Measurements from ENCODE around the gene CXorf65. TPM values are rescaled to one million over a fixed set of nuclear protein-coding genes. Genes with fewer than 3 reads are reported as not detected.
A peak's percentile ranks its signal among the peaks of the same experiment; 100 is the strongest.

The CXorf65 gene
- total RNA-seq, 1 donor from 2014 or later, result not detected

GRCh38 chrX:71098951-71099506 is 7.5 kb downstream of the CXorf65 start:
- no peak overlapping the region for H3K27ac ChIP-seq
- no peak for DNase-seq
- H3K36me3 ChIP-seq, result no peaks in the 10 kb centered on the region
- TF ChIP-seq CTCF (IDR thresholded peaks at IDR 0.05), result no peak
- no peaks in the 10 kb centered on the region for H3K27me3 ChIP-seq
- no peak overlapping the region for H3K4me3 ChIP-seq
- H3K9me3 ChIP-seq, result no peaks in the 10 kb centered on the region
- ATAC-seq, result no peak
- intact Hi-C loops (cut with DNase I), result no loop called here
- H3K4me1 ChIP-seq, result no peaks in the 10 kb centered on the region

- H3K27me3 ChIP-seq, result no peaks in the 10 kb centered on the region
These were observed 8.2 kb downstream of the CXorf65 start for GRCh38 chrX:71098302-71098701.

GRCh38 chrX:71096760-71097032 is 9.8 kb downstream of the CXorf65 start:
- no peak for ATAC-seq
- Histone ChIP-seq H3K9me3 (no peaks in the 10 kb centered on the region), H3K4me3 (peak overlapping the region; percentile 64), H3K27me3 (no peaks in the 10 kb centered on the region), H3K4me1 (no peaks in the 10 kb centered on the region), H3K27ac (no peak overlapping the region), H3K36me3 (no peaks in the 10 kb centered on the region)
- no peak for DNase-seq
- no peak for TF ChIP-seq CTCF (IDR thresholded peaks at IDR 0.05)
- intact Hi-C loops (cut with DNase I), result no loop called here

More at GRCh38 chrX:71098302-71098701, 8.2 kb downstream of the CXorf65 start:
- Histone ChIP-seq H3K4me1 (no peaks in the 10 kb centered on the region), H3K36me3 (no peaks in the 10 kb centered on the region), H3K9me3 (no peaks in the 10 kb centered on the region), H3K27ac (no peak overlapping the region), H3K4me3 (no peak overlapping the region)
- peak; percentile 62 for ATAC-seq
- intact Hi-C loops (cut with DNase I), result no loop called here
- TF ChIP-seq CTCF (IDR thresholded peaks at IDR 0.05), result peak; percentile 50
- DNase-seq, result peak; percentile 75

GRCh38 chrX:71095981-71096759 is 10.4 kb downstream of the CXorf65 start:
- DNase-seq, result no peak
- H3K27ac ChIP-seq, result peak overlapping the region; percentile 42
- no peaks in the 10 kb centered on the region for H3K9me3 ChIP-seq
- no peak for TF ChIP-seq CTCF (IDR thresholded peaks at IDR 0.05)
- intact Hi-C loops (cut with DNase I), result no loop called here
- no peaks in the 10 kb centered on the region for H3K36me3 ChIP-seq
- H3K4me3 ChIP-seq, result peak overlapping the region; percentile 64
- no peaks in the 10 kb centered on the region for H3K27me3 ChIP-seq
- peak; percentile 79 for ATAC-seq
- no peaks in the 10 kb centered on the region for H3K4me1 ChIP-seq

GRCh38 chrX:71095555-71095980 is 11.0 kb downstream of the CXorf65 start, which contains the start of gene FOXO4:
Gene FOXO4 (plus strand): TSS chrX:71095851. CDS start chrX:71096529, 678 bp downstream.
- Histone ChIP-seq H3K4me3 (peak within 1 kb of the TSS; percentile 64), H3K27ac (peak within 1 kb of the TSS; percentile 42), H3K9me3 (no peaks in the 10 kb centered on the region), H3K4me1 (no peaks in the 10 kb centered on the region), H3K36me3 (no peaks in the 10 kb centered on the region), H3K27me3 (no peaks in the 10 kb centered on the region)
- intact Hi-C loops (cut with DNase I), result no loop called here
- ATAC-seq (peak; percentile 97), DNase-seq (peak; percentile 94)
- no peak for TF ChIP-seq CTCF (IDR thresholded peaks at IDR 0.05)
